GM13976 (cell line): Measurements from ENCODE around the gene PAK5.

Experiments
- DNase-seq: peaks from one replicate; pipeline ENCODE4 v3.0.0; 2012; ENCODE audit warnings: low spot score
- CTCF ChIP-seq: IDR thresholded peaks from 2 replicates; pipeline ENCODE4 v1.5.1; 2012; ENCODE audit warnings: borderline replicate concordance, mild to moderate bottlenecking; ENCODE audit not compliant: insufficient read depth; ENCODE audit errors: extremely low read depth, missing control alignments, control extremely low read depth
- in situ Hi-C: fragments of 300-500 bp; cut with MboI; formaldehyde crosslinking; loops from one replicate; pipeline ENCODE4 v1.12.0; 2022; ENCODE audit warnings: low sequenced_read_pairs, mixed read lengths, inconsistent platforms; ENCODE audit not compliant: unreplicated experiment

Gene PAK5

DNA sequence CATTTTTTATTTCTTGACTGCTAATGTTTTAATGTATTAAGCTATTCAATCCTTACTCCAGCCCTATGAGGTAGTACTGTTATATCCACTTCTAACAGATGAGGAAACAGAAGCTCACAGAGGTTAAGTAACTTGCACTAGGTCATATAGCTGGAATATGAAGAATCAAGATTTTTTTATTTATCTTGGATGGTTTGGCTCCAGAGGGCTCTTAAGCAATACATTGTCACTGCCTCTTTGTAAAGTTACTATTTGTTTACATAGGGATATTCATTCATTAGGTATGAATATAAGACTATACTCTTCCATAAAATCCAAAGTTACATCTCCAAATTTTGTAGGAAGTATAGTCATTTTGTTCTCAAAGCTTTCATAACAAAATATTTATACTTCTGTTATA lies 210.7 kb downstream of the PAK5 start:
- no peak for TF ChIP-seq CTCF
- in situ Hi-C loops, result loop anchor here (25.0 kb wide), 3 partner anchors 109 to 1934 kb away; no protein-coding TSS in a partner anchor
- DNase-seq, result no peak

DNA sequence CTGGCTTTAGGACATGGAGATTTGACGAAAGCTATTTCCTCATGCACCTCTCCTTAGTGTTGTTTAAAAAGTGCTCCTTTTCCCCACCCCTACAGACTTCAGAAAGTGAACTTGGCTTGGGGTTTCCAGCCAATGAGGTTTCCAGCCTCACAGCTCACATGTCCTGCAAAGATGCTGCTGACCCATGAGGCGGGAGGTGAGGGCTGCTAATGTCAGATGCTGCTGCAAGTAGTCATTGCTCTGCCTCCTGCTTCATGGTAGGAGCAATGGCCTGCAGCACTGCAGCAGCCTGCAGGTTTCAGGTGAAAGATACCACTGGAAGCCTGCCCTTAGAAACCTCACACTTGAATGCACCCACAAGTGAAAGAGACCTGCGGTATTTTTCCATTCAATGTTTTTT lies 211.7 kb downstream of the PAK5 start:
- no peak for TF ChIP-seq CTCF
- DNase-seq, result no peak
- in situ Hi-C loops, result loop anchor here (25.0 kb wide), 3 partner anchors 110 to 1935 kb away; no protein-coding TSS in a partner anchor

DNA sequence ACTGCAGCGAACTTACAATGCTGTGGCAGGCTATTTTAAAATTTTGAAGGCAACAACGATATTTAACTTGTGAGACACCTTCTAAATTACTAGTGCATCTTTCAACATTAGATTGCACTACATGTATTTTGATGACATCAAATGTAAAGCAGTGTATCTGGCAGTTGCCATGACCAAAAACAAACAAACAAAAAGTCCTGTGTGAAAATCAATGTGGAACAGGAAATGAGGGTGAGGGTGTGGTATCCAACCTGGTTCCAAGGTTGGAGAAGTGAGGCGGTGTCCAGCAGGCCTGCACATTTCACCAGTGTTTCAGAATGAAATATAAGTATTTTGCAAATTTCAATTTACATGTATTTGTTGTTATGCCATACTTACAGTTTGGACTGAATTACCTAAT lies 212.5 kb downstream of the PAK5 start:
- in situ Hi-C loops, result loop anchor here (25.0 kb wide), 3 partner anchors 111 to 1936 kb away; no protein-coding TSS in a partner anchor
- DNase-seq, result no peak
- no peak for TF ChIP-seq CTCF

- in situ Hi-C loops, result loop anchor here (25.0 kb wide), 2 partner anchors 469 to 819 kb away; partner anchors contain the start of genes MKKS and SLX4IP
- TF ChIP-seq CTCF, result no peak
- no peak for DNase-seq
These were observed 220.9 kb downstream of the PAK5 start for GRCh38 chr20:9617940-9618339.

GRCh38 chr20:9616833-9617461 lies 221.9 kb downstream of the PAK5 start:
- peak; percentile 73 for TF ChIP-seq CTCF
- DNase-seq, result peak; percentile 61
- in situ Hi-C loops, result loop anchor here (25.0 kb wide), 2 partner anchors 470 to 820 kb away; partner anchors contain the start of genes MKKS and SLX4IP

DNA sequence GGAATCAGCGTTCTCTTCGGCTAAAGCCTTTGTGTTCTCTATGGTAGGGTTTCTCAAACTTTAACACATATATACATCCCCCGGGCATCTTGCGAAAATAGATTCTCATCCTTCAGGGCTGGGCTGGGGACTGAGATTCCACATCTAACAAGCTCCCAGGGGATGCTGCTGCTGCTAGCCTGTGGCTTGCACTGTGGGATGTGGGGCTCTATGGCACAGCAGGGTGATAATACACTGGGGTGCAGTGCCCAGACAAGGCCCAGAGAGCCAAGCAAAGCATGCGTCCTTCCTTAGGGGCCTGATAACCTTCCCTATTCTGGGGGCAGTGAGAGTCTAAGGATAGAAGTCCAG lies 222.4 kb downstream of the PAK5 start:
- in situ Hi-C loops, result loop anchor here (25.0 kb wide), 2 partner anchors 471 to 821 kb away; partner anchors contain the start of genes MKKS and SLX4IP
- TF ChIP-seq CTCF, result no peak
- no peak for DNase-seq
